ENCODE results near the gene CAPN15. TPM values are rescaled to one million over a fixed set of nuclear protein-coding genes. Genes with fewer than 3 reads are reported as not detected.

The CAPN15 gene
- polyA plus RNA-seq, 1 donor, result 45.6 TPM

DNA sequence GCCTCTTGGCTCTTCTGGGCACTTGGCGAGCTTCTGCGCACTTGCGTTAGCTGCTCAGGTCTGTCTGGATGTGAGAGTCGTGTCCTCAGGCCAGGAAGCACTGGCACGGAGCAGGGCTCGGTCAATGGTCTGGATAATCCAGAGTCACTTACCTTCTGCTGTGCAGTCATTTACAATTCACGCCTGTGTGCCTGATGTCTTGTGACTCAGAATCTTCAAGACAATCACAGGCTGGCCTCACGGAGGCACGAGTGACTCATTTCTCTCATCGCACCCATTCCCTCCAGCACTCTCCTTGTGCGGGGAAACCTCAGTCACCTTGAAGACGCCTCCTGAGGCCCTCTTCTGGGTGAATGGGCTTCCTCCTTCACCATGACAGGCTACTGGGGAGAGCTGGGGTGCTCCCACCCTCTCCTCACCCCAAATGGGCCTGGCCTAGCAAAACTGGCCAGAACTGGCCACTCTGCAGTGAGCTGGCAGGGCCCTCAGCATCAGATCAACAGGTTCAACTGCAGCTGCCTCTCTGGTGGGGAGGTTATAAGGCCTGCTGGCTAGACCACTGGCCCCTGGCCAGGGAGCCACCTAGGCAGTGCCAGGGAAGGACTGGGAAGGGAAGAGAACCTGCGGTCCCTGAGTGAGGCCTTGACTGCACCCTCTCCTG, 1.9 kb upstream of the CAPN15 start:
- H3K9me3 ChIP-seq (ENCODE audit: control insufficient read depth, low read depth, low read length), result no peaks in the 10 kb centered on the region
- H3K36me3 ChIP-seq (ENCODE audit: control insufficient read depth, insufficient read depth, low read length), result peaks cover 22% of the 10 kb centered on the region
- peak; percentile 76 to 89 for DNase-seq
- no CpG with 5 or more reads among the region's 13 CpGs for WGBS (ENCODE audit: insufficient coverage, low lambda C conversion rate)
- peaks cover 55% of the 10 kb centered on the region for H3K4me1 ChIP-seq (ENCODE audit: control insufficient read depth, insufficient read depth, low read length)
- H3K27ac ChIP-seq (ENCODE audit: low read length), result peak overlapping the region; percentile 95
- no peaks in the 10 kb centered on the region for H3K27me3 ChIP-seq (ENCODE audit: control insufficient read depth, insufficient read depth, low read length)
- peak overlapping the region; percentile 78 for H3K4me3 ChIP-seq (ENCODE audit: low read length)

DNA sequence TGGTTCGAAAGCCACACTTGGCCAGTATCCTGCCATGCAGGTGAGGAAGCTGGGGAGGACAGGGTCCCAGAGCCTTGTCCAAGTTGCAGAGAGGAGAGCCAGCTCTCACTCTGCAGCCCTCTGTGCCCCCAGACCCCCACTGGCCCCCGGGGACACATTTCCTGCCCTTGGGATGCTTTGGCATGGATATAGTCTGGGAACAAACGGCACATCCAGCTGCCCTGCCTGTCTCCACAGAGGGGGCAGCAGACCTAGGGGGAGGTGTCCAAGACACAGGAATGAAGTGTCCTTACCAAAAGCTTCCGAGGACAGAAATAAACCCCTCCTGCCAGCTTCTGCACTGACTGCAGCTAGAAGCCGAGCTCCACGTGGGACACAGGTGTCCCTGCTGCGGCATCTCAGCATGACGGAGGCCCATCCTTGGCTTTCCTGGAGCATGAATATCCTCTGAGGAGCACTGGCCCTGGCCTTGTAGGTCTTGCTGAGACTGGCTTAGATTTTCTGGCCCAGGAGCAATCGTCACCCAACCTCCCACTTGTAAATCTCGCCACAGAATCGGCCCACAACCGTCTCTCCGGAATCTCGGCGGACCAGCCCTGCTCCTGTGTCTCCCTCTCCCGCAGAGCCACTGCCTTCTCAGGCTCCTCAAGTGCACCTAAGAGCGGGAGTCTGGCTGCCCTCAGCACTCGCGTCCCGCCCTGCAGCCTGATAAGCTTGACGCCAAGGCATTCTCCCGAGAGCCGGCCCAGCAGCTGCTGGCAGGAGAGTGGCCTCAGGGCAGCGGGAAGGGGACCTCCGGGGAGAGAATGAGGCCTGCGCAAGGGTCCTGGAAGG, 1.1 kb upstream of the CAPN15 start:
- peak overlapping the region; percentile 95 for H3K27ac ChIP-seq (ENCODE audit: low read length)
- H3K4me1 ChIP-seq (ENCODE audit: control insufficient read depth, insufficient read depth, low read length), result peaks cover 53% of the 10 kb centered on the region
- H3K9me3 ChIP-seq (ENCODE audit: control insufficient read depth, low read depth, low read length), result no peaks in the 10 kb centered on the region
- peak overlapping the region; percentile 78 for H3K4me3 ChIP-seq (ENCODE audit: low read length)
- H3K27me3 ChIP-seq (ENCODE audit: control insufficient read depth, insufficient read depth, low read length), result no peaks in the 10 kb centered on the region
- WGBS (ENCODE audit: insufficient coverage, low lambda C conversion rate), result no CpG with 5 or more reads among the region's 26 CpGs
- peaks cover 14% of the 10 kb centered on the region for H3K36me3 ChIP-seq (ENCODE audit: control insufficient read depth, insufficient read depth, low read length)
- DNase-seq, result peak in 1 of 2 donors; percentile 79

DNA sequence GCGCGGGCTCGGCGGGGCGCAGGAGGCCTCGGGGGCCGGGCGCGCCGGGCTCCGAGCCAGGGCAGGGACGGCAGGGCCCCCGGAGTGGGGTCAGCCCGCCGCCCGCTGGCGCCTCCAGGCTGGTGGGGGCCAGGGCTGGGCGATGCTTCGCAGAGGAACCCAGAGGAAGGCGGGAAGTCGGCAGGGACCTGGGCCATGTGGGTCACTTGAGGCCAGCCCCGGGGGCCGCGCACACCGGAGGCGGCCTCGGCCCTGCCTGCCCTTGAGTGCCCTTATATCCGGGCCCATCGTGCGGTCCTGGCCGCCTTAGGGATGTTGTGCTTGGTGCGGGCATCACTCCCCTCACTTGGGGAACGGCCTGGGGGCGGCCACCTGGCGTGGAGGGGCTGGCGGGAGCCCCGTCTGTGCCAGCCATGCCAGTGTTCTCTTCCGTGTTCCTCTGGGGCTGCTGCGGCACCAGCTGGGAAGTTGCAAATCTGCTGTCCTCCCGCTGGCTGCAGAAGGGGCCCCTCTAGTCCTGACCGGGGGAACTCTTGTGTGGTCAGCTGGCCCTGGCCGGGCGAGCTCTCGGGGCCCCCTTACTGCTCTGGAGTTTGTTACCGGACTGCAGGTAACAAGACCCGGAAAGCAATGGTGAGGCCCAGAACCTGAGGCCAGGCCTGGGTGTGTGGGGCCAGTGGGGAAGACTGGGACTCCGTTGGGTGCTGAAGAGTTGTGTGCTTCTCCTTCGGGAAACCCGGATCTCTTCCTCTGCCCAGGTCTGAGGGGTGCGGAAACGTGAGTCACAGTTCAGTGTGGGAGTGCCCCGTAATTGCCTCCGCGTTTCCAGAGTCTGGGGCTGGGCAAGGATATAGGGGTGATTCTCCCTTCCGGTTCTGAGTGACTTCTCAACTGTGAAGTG, 849 bp downstream of the CAPN15 start:
- Histone ChIP-seq H3K4me3 (ENCODE audit: low read length) (peak overlapping the region; percentile 57), H3K27me3 (ENCODE audit: control insufficient read depth, insufficient read depth, low read length) (no peaks in the 10 kb centered on the region), H3K9me3 (ENCODE audit: control insufficient read depth, low read depth, low read length) (no peaks in the 10 kb centered on the region), H3K4me1 (ENCODE audit: control insufficient read depth, insufficient read depth, low read length) (peaks cover 53% of the 10 kb centered on the region), H3K27ac (ENCODE audit: low read length) (peak overlapping the region; percentile 89), H3K36me3 (ENCODE audit: control insufficient read depth, insufficient read depth, low read length) (peaks cover 11% of the 10 kb centered on the region)
- DNase-seq, result peak; percentile 73 to 89
- WGBS (ENCODE audit: insufficient coverage, low lambda C conversion rate), result no CpG with 5 or more reads among the region's 55 CpGs

DNA sequence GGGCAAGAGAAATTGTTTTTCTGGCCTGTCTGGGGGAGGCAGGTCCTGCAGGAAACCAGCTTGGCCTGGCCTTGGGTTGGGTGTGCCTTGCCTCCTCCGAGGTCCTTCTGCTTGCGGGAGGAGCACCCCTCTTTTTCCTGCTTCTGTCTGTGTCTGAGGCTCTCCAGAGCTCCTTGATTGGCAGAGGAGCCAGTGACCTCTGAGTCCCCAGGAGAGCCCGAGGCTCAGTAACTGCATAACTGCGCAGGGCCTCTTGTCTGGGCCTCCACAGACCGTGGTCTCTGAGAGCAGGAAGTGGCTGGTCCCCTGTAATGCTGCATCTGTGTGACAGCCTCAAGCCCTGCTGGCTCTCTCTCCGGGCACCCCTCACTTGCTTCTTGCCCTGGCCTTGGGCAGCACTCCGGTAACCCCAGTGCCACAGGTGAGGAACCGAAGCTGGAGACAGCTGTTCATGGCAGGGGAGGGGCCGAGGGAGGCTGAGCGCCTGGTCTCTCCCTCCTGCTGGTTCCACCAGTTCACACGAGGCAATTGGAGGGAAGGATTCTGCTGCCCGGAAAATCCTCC, 1.6 kb downstream of the CAPN15 start:
- Histone ChIP-seq H3K36me3 (ENCODE audit: control insufficient read depth, insufficient read depth, low read length) (peaks cover 11% of the 10 kb centered on the region), H3K4me3 (ENCODE audit: low read length) (peak overlapping the region; percentile 57), H3K9me3 (ENCODE audit: control insufficient read depth, low read depth, low read length) (no peaks in the 10 kb centered on the region), H3K27me3 (ENCODE audit: control insufficient read depth, insufficient read depth, low read length) (no peaks in the 10 kb centered on the region), H3K27ac (ENCODE audit: low read length) (peak overlapping the region; percentile 89), H3K4me1 (ENCODE audit: control insufficient read depth, insufficient read depth, low read length) (peaks cover 53% of the 10 kb centered on the region)
- DNase-seq, result no peak
- WGBS (ENCODE audit: insufficient coverage, low lambda C conversion rate), result no CpG with 5 or more reads among the region's 12 CpGs

DNA sequence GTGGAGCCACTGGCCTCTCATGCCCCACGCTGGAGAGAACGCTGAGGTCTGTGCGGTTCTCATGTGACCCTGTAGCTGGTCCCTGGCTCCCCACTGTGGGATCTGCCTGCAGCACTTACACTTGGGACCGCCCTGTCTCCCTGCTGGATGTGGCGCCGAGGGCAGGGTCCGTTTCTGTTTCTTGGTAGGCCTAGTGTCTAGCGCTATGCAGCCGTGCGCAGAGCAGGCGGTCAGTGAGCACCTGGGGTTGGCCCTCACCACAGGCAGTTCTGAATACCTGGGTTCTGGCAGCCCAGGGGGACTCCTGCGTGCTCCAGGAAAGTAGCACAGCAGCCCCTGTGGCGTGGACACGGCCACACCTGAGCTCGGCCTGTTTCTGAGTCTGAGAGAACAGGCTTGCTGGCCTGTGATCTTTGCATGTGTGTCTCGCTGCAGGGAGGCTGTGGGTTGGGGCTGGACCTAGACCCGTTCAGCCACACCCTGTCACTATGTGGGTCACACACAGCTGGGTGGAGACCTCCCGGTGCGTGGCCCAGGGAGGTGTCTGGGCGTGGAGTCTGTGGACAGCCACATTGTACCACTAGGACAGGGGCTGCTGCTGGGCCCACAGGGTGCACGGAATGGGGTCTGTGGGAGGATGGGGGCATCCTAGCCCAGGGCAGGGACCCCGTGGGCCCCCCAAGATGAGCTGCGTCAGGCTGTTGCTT, 2.8 kb downstream of the CAPN15 start:
- Histone ChIP-seq H3K27me3 (ENCODE audit: control insufficient read depth, insufficient read depth, low read length) (no peaks in the 10 kb centered on the region), H3K9me3 (ENCODE audit: control insufficient read depth, low read depth, low read length) (no peaks in the 10 kb centered on the region), H3K27ac (ENCODE audit: low read length) (peak overlapping the region; percentile 89), H3K4me1 (ENCODE audit: control insufficient read depth, insufficient read depth, low read length) (peaks cover 51% of the 10 kb centered on the region), H3K4me3 (ENCODE audit: low read length) (no peak overlapping the region), H3K36me3 (ENCODE audit: control insufficient read depth, insufficient read depth, low read length) (peaks cover 9% of the 10 kb centered on the region)
- no CpG with 5 or more reads among the region's 23 CpGs for WGBS (ENCODE audit: insufficient coverage, low lambda C conversion rate)
- peak; percentile 62 to 79 for DNase-seq

DNA sequence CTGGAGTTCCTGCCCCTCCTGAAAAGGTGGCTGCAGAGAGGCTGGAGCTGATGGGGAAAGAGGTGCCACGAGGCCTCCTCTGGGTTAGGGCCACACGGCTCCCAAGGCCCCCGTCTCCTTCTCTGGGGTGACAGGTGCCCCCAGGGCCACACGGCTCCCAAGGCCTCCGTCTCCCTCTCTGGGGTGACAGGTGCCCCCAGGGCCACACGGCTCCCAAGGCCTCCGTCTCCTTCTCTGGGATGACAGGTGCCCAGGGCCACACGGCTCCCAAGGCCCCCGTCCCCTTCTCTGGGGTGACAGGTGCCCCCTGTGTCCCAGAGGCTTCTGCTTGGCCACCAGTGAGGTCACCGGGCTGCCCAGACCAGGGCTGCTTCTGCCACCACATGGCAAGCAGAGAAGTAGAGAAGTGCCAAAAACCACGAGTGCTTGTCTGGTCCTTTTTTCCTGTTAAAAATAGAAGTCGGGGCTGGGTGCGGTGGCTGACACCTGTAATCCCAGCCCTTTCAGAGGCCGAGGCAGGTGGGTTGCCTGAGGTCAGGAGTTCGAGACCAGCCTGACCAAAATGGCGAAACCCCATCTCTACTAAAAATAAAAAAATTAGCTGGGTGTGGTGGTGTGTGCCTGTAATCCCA, 4.1 kb downstream of the CAPN15 start:
- Histone ChIP-seq H3K4me3 (ENCODE audit: low read length) (no peak overlapping the region), H3K27me3 (ENCODE audit: control insufficient read depth, insufficient read depth, low read length) (no peaks in the 10 kb centered on the region), H3K9me3 (ENCODE audit: control insufficient read depth, low read depth, low read length) (peaks cover 2% of the 10 kb centered on the region), H3K4me1 (ENCODE audit: control insufficient read depth, insufficient read depth, low read length) (peaks cover 49% of the 10 kb centered on the region), H3K36me3 (ENCODE audit: control insufficient read depth, insufficient read depth, low read length) (peaks cover 15% of the 10 kb centered on the region), H3K27ac (ENCODE audit: low read length) (no peak overlapping the region)
- WGBS (ENCODE audit: insufficient coverage, low lambda C conversion rate), result no CpG with 5 or more reads among the region's 16 CpGs
- no peak for DNase-seq

DNA sequence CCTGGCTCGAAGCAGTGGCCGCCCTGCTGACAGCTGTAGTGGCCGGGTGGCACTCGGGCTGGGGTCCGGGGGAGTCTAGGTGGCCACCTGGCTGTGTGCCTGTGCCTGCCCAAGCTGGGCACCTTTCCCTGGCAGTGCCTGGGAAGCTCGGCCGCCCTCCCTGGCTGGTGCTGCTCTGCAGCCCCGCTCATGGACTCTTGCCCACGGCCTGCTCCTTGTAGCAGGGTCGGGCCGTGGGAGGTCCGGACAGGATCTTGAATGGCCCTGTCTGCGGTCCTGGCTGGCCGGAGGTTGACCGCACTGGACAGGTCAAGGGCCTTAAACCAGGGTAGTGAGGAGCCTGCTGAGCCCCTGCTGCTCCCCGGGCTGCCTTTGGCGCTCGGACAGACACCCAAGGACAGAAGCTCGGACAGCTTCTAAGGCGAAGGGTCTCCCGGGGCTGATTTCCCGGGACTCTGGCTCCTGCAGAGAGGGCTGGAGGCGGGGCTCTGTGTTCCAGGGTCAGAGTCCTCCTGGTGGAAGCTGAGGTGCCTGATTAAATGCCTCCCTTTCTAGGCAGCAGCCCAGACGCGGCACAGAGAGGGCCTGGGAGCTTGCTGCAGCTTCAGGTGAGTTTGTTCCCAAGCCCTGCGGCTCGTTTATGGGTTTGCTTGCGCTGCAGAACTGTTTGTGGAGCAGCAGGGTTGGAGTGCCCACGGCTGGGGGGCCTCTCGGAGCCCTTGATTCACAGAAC, 6.0 kb downstream of the CAPN15 start:
- WGBS (ENCODE audit: insufficient coverage, low lambda C conversion rate), result no CpG with 5 or more reads among the region's 30 CpGs
- Histone ChIP-seq H3K4me1 (ENCODE audit: control insufficient read depth, insufficient read depth, low read length) (peaks cover 48% of the 10 kb centered on the region), H3K27me3 (ENCODE audit: control insufficient read depth, insufficient read depth, low read length) (no peaks in the 10 kb centered on the region), H3K9me3 (ENCODE audit: control insufficient read depth, low read depth, low read length) (peaks cover 7% of the 10 kb centered on the region), H3K4me3 (ENCODE audit: low read length) (peak overlapping the region; percentile 56), H3K27ac (ENCODE audit: low read length) (peak overlapping the region; percentile 96), H3K36me3 (ENCODE audit: control insufficient read depth, insufficient read depth, low read length) (peaks cover 34% of the 10 kb centered on the region)
- DNase-seq, result peak; percentile 78 to 87

DNA sequence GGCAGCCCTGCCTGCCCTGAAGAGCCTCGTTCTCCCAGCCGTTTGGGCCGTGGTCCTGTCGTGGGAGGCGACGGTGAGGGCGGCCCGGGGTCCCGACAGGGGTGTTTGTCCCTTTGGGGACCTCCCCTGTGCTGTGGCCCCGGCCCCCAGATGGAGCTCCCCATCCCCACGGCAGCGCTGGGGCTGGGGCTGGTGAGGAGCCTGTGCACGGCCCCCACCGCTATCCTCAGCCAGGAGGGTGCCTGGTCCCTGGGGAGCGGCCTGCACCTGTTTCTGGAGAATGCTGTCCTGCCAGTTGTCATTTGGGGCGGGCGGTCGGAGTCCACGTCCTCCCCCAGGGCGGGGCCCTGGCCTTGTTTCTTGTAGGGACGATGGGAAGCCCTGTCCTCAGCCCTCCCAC, 6.6 kb downstream of the CAPN15 start:
- H3K9me3 ChIP-seq (ENCODE audit: control insufficient read depth, low read depth, low read length), result peaks cover 7% of the 10 kb centered on the region
- H3K36me3 ChIP-seq (ENCODE audit: control insufficient read depth, insufficient read depth, low read length), result peaks cover 38% of the 10 kb centered on the region
- peaks cover 45% of the 10 kb centered on the region for H3K4me1 ChIP-seq (ENCODE audit: control insufficient read depth, insufficient read depth, low read length)
- WGBS (ENCODE audit: insufficient coverage, low lambda C conversion rate), result no CpG with 5 or more reads among the region's 21 CpGs
- peak; percentile 80 to 91 for DNase-seq
- H3K27me3 ChIP-seq (ENCODE audit: control insufficient read depth, insufficient read depth, low read length), result no peaks in the 10 kb centered on the region
- H3K27ac ChIP-seq (ENCODE audit: low read length), result peak overlapping the region; percentile 96
- H3K4me3 ChIP-seq (ENCODE audit: low read length), result peak overlapping the region; percentile 56

All from large intestine (tissue), 3 donors.